ENCODE measurements around the gene KCND2.

DNA sequence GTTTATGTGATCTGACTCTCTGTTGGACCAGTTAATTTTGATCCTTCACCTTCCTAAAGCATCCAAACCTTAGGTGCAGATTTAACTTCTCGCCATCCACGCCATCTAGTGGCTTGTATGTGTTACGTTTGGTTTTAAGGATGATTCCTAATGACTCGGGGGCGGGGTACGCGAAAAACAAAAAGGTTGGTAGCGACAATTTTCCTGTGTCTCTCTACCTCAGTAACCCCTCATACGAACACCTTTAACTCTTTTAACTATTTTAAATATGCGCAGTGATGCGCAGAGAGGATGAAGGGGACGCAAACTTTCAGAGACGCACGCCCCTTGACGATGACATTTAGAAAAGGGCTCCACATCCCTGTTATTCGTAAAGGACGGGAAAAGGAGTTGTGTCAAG is 714 bp upstream of the KCND2 start:
- no peak for TF ChIP-seq EZH2 (IDR thresholded peaks at IDR 0.05; ENCODE audit: borderline replicate concordance, low read length)
- TF ChIP-seq, protein P1, sequence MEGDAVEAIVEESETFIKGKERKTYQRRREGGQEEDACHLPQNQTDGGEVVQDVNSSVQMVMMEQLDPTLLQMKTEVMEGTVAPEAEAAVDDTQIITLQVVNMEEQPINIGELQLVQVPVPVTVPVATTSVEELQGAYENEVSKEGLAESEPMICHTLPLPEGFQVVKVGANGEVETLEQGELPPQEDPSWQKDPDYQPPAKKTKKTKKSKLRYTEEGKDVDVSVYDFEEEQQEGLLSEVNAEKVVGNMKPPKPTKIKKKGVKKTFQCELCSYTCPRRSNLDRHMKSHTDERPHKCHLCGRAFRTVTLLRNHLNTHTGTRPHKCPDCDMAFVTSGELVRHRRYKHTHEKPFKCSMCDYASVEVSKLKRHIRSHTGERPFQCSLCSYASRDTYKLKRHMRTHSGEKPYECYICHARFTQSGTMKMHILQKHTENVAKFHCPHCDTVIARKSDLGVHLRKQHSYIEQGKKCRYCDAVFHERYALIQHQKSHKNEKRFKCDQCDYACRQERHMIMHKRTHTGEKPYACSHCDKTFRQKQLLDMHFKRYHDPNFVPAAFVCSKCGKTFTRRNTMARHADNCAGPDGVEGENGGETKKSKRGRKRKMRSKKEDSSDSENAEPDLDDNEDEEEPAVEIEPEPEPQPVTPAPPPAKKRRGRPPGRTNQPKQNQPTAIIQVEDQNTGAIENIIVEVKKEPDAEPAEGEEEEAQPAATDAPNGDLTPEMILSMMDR (IDR thresholded peaks at IDR 0.05; ENCODE audit: low read length), result peak; percentile 96
